Neuronal stem cell (in vitro differentiated cells): Measurements from ENCODE around the gene UFSP2.

ENCODE experiments used
- DNase-seq: peaks from one replicate; pipeline ENCODE4 v3.0.0-alpha.2; 2013; ENCODE audit warnings: low spot score
- H2AFZ ChIP-seq: one replicate; pipeline ENCODE4 v1.6.1; 2013; ENCODE audit warnings: mild to moderate bottlenecking, low read length, inconsistent platforms
- H2AK5ac ChIP-seq: 2 replicates; pipeline ENCODE4 v1.6.1; 2013; ENCODE audit warnings: low read depth, mild to moderate bottlenecking, inconsistent platforms, low read length, moderate library complexity, mixed read lengths
- H2BK120ac ChIP-seq: 2 replicates; pipeline ENCODE4 v1.6.1; 2013; ENCODE audit warnings: low read depth, mild to moderate bottlenecking, inconsistent platforms, low read length, moderate library complexity, mixed read lengths
- H2BK12ac ChIP-seq: one replicate; pipeline ENCODE4 v1.6.1; 2013; ENCODE audit warnings: low read length, inconsistent platforms
- H2BK15ac ChIP-seq: 2 replicates; pipeline ENCODE4 v1.6.1; 2013; ENCODE audit warnings: mild to moderate bottlenecking, low read length, inconsistent platforms, mixed read lengths
- H2BK5ac ChIP-seq: one replicate; pipeline ENCODE4 v1.6.1; 2013; ENCODE audit warnings: inconsistent platforms, mild to moderate bottlenecking, low read length, moderate library complexity
- H3K14ac ChIP-seq: one replicate; pipeline ENCODE4 v1.6.1; 2013; ENCODE audit warnings: low read length, inconsistent platforms
- H3K18ac ChIP-seq: 2 replicates; pipeline ENCODE4 v1.6.1; 2013; ENCODE audit warnings: low read length, inconsistent platforms
- H3K23ac ChIP-seq: 2 replicates; pipeline ENCODE4 v1.6.1; 2013; ENCODE audit warnings: low read depth, mild to moderate bottlenecking, mixed read lengths, low read length, inconsistent platforms; ENCODE audit not compliant: poor library complexity
- H3K27ac ChIP-seq: replicated peaks from 3 replicates; pipeline ENCODE4 v1.5.1; 2013; ENCODE audit warnings: low read length, inconsistent platforms
- H3K27me3 ChIP-seq, 3 experiments: 2 replicates each; pipeline ENCODE4 v1.6.1; 2013; ENCODE audit warnings: low read length in 3 of 3, mild to moderate bottlenecking in 2 of 3, inconsistent platforms in 1 of 3, low read depth in 1 of 3, mixed read lengths in 1 of 3, moderate library complexity in 1 of 3; ENCODE audit not compliant: control insufficient read depth in 3 of 3, insufficient read depth in 3 of 3
- H3K36me3 ChIP-seq, 2 donors: replicated peaks in 1 of 2; 2 replicates each; pipeline ENCODE4 v1.6.1; 2013; ENCODE audit warnings: low read length in 2 of 2; ENCODE audit not compliant: control insufficient read depth in 2 of 2, insufficient read depth in 2 of 2
- H3K4ac ChIP-seq: 2 replicates; pipeline ENCODE4 v1.6.1; 2013; ENCODE audit warnings: inconsistent platforms, mild to moderate bottlenecking, low read length, moderate library complexity
- H3K4me1 ChIP-seq, 2 donors: 1 replicate in 1 of 2; 2 replicates in 1 of 2; pipeline ENCODE4 v1.6.1; 2013; ENCODE audit warnings: low read length in 2 of 2, low read depth in 1 of 2; ENCODE audit not compliant: control insufficient read depth in 2 of 2, insufficient read depth in 1 of 2
- H3K4me2 ChIP-seq: one replicate; pipeline ENCODE4 v1.6.1; 2013; ENCODE audit warnings: mild to moderate bottlenecking, low read length, inconsistent platforms; ENCODE audit not compliant: insufficient read depth, poor library complexity, severe bottlenecking
- H3K4me3 ChIP-seq, 2 donors: 2 replicates each; pipeline ENCODE4 v1.5.1; 2013; ENCODE audit warnings: low read length in 2 of 2, mild to moderate bottlenecking in 2 of 2, inconsistent platforms in 1 of 2, moderate library complexity in 1 of 2
- H3K79me1 ChIP-seq: one replicate; pipeline ENCODE4 v1.6.1; 2013; ENCODE audit warnings: low read depth, mild to moderate bottlenecking, inconsistent platforms, low read length, moderate library complexity
- H3K9ac ChIP-seq: one replicate; pipeline ENCODE4 v1.6.1; 2013; ENCODE audit warnings: mild to moderate bottlenecking, low read depth, low read length, inconsistent platforms; ENCODE audit not compliant: poor library complexity
- H3K9me3 ChIP-seq, 2 donors: replicated peaks in 1 of 2; 2 replicates each; pipeline versions ENCODE3 to v1.6.1; 2013; ENCODE audit warnings: low read length in 2 of 2, mild to moderate bottlenecking in 2 of 2, inconsistent platforms in 1 of 2, low read depth in 1 of 2, mixed read lengths in 1 of 2, moderate library complexity in 1 of 2; ENCODE audit not compliant: control insufficient read depth in 2 of 2, insufficient read depth in 1 of 2
- H4K8ac ChIP-seq: one replicate; pipeline ENCODE4 v1.6.1; 2013; ENCODE audit warnings: low read depth, mild to moderate bottlenecking, inconsistent platforms, low read length, moderate library complexity
- H4K91ac ChIP-seq: one replicate; pipeline ENCODE4 v1.6.1; 2013; ENCODE audit warnings: low read length, low read depth, mild to moderate bottlenecking, inconsistent platforms; ENCODE audit not compliant: poor library complexity
- WGBS, 2 donors: extraction: QIAGEN DNeasy Blood & Tissue Kit; methylation state at CpG; one replicate each; pipeline ENCODE4 v1.1.7; 2013; ENCODE audit warnings: missing lambda C conversion rate in 2 of 2, mixed read lengths in 1 of 2; ENCODE audit not compliant: insufficient read length in 2 of 2, insufficient replicate concordance in 1 of 2; ENCODE audit errors: extremely low coverage in 2 of 2; 5-methylcytosine and 5-hydroxymethylcytosine counted together

Gene UFSP2

DNA sequence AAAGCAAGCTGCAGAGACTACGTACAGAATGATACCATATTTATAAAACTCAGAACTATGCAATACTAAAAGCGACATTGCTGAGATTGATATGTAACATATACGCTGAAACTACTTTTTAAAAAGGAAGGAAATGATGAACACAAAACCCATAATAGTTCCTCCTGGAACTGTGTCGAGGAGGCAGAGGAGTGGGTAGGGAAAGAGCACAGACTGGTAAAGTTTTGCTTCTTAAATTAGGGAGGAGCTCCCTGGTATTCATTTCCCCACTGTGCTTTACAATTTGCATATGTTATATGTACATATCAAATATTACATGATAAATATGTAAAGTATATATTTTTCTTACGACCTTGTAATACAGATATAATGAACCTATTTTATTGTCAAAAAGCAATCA is 13.9 kb downstream of the UFSP2 start:
- Histone ChIP-seq H2AFZ (no peak overlapping the region), H4K8ac (no peak overlapping the region), H3K4me1 (no peaks in the 10 kb centered on the region), H2BK12ac (no peak overlapping the region), H3K4me3 (no peak overlapping the region), H3K4ac (no peak overlapping the region), H3K9ac (no peak overlapping the region), H3K9me3 (peaks cover 0 to 5% of the 10 kb centered on the region in 2 donors), H3K36me3 (peaks cover 7 to 80% of the 10 kb centered on the region in 2 donors), H3K27ac (no peak overlapping the region), H2BK120ac (no peak overlapping the region), H4K91ac (no peak overlapping the region), H3K23ac (no peak overlapping the region), H2BK5ac (no peak overlapping the region), H3K79me1 (no peaks in the 10 kb centered on the region), H2AK5ac (no peak overlapping the region), H3K18ac (no peak overlapping the region), H3K4me2 (no peak overlapping the region), H3K14ac (no peak overlapping the region), H3K27me3 (no peaks in the 10 kb centered on the region), H2BK15ac (no peak overlapping the region)
- DNase-seq, result no peak
- no CpG with 5 or more reads among the region's 5 CpGs for WGBS, 2 donors

DNA sequence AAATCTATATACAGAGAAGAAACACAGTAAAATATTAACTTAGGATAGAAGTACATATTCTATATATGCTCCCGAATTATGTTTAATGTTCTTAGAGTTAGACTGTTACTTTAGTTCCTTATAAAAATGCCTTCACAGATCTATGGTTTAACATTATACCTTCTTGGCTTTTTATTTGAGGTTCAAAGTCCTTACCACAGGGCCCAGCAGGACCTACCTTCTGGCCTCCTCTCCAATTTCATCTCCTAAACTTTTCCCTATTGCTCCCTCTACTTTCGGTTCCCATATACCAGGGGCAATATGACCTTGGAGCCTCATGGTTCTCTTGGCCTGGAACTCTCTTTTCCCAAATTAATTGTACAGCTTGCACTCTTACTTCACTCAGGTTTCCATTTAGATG is 17.3 kb downstream of the UFSP2 start:
- no peak overlapping the region for H3K27ac ChIP-seq
- no peak overlapping the region for H3K18ac ChIP-seq
- no peak for DNase-seq
- no peak overlapping the region for H3K4me3 ChIP-seq
- no peaks in the 10 kb centered on the region for H3K27me3 ChIP-seq
- no peak overlapping the region for H3K9ac ChIP-seq
- no peak overlapping the region for H2BK15ac ChIP-seq
- H2AFZ ChIP-seq, result no peak overlapping the region
- no peak overlapping the region for H2BK120ac ChIP-seq
- no peak overlapping the region for H2AK5ac ChIP-seq
- H3K4me2 ChIP-seq, result no peak overlapping the region
- peaks cover 4 to 70% of the 10 kb centered on the region in 2 donors for H3K36me3 ChIP-seq
- H2BK12ac ChIP-seq, result no peak overlapping the region
- H3K9me3 ChIP-seq, result peaks cover 0 to 5% of the 10 kb centered on the region in 2 donors
- H4K91ac ChIP-seq, result no peak overlapping the region
- no peaks in the 10 kb centered on the region for H3K79me1 ChIP-seq
- no peak overlapping the region for H3K23ac ChIP-seq
- H4K8ac ChIP-seq, result no peak overlapping the region
- H3K14ac ChIP-seq, result no peak overlapping the region
- no CpG with 5 or more reads among the region's 2 CpGs for WGBS, 2 donors
- no peaks in the 10 kb centered on the region for H3K4me1 ChIP-seq
- H2BK5ac ChIP-seq, result no peak overlapping the region
- no peak overlapping the region for H3K4ac ChIP-seq

DNA sequence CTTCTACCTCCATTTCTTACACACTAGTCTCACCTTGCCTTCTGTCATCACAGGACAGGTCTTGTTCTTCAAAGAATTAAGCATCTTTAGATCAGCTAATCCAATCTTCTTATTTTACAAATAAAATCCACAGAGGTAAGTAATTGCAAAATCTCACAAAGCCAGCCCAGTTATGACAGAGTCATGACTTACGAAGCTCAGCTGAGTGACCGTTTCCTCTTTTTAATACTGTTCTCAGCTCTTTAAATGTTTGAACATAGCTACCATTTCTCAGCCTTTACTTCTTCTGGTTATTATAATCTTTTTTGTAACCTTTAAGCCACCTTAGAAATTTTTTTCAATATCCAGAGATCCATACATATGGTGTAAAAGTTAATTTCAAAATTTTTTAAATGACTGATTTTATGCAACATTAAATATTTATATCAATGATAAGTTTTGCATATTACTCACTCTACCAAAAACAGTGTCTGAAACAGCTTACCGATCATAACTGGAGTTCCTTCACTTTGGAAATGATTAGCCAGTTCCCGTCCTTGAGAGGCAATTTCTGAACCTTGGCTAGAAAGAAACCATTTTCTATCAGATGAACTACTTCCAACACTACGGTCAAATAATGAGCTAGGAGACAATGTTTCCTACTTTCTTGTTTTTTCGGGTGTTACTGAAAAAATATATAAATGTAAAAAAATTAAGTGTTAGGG is 20.3 kb downstream of the UFSP2 start:
- Histone ChIP-seq H3K4ac (no peak overlapping the region), H4K91ac (no peak overlapping the region), H2AFZ (no peak overlapping the region), H3K14ac (no peak overlapping the region), H3K27me3 (no peaks in the 10 kb centered on the region), H3K27ac (no peak overlapping the region), H4K8ac (no peak overlapping the region), H2BK120ac (no peak overlapping the region), H3K79me1 (no peaks in the 10 kb centered on the region), H3K4me1 (no peaks in the 10 kb centered on the region), H2BK15ac (no peak overlapping the region), H3K4me2 (no peak overlapping the region), H2BK12ac (no peak overlapping the region), H3K4me3 (no peak overlapping the region), H3K9ac (no peak overlapping the region), H2AK5ac (no peak overlapping the region), H3K9me3 (peaks cover 0 to 5% of the 10 kb centered on the region in 2 donors), H2BK5ac (no peak overlapping the region), H3K36me3 (peaks cover 3 to 79% of the 10 kb centered on the region in 2 donors), H3K23ac (no peak overlapping the region), H3K18ac (no peak overlapping the region)
- DNase-seq, result no peak
- WGBS, 2 donors, result no CpG with 5 or more reads among the region's 6 CpGs

DNA sequence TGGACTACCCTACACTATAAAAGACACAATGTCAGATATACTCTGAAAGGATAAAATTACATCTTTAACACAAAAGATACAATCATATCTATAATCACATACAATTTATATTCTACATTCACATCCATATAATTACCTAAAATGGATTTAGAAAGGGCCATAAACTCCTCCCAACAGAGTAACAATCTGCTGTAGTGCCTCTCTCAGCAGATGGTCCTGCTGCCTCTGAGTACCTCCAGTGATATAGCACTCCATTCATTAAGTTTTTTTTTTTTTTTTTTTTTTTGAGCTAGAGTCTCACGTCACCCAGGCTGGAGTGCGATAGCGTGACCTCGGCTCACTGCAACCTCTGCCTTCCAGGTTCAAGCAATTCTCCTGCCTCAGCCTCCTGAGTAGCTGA is 21.7 kb downstream of the UFSP2 start:
- H3K18ac ChIP-seq, result no peak overlapping the region
- no peaks in the 10 kb centered on the region for H3K9me3 ChIP-seq
- H2BK120ac ChIP-seq, result no peak overlapping the region
- no peak overlapping the region for H2BK5ac ChIP-seq
- H3K23ac ChIP-seq, result no peak overlapping the region
- no peak overlapping the region for H3K4me2 ChIP-seq
- no peak overlapping the region for H3K9ac ChIP-seq
- DNase-seq, result no peak
- no peak overlapping the region for H2BK15ac ChIP-seq
- no peaks in the 10 kb centered on the region for H3K79me1 ChIP-seq
- peaks cover 3 to 84% of the 10 kb centered on the region in 2 donors for H3K36me3 ChIP-seq
- no peak overlapping the region for H2AK5ac ChIP-seq
- H4K91ac ChIP-seq, result no peak overlapping the region
- no peak overlapping the region for H4K8ac ChIP-seq
- H3K4me3 ChIP-seq, result no peak overlapping the region
- H3K27ac ChIP-seq, result no peak overlapping the region
- no peaks in the 10 kb centered on the region for H3K4me1 ChIP-seq
- no peak overlapping the region for H2BK12ac ChIP-seq
- no CpG with 5 or more reads among the region's 4 CpGs for WGBS, 2 donors
- no peak overlapping the region for H3K14ac ChIP-seq
- H3K4ac ChIP-seq, result no peak overlapping the region
- H2AFZ ChIP-seq, result no peak overlapping the region
- no peaks in the 10 kb centered on the region for H3K27me3 ChIP-seq
